T-cell (primary cell): Measurements from ENCODE around the gene ZNF740. TPM values are rescaled to one million over a fixed set of nuclear protein-coding genes. Genes with fewer than 3 reads are reported as not detected.
"Not testable (repeated sequence)": the region's sequence is repeated elsewhere in the genome, so short reads cannot be mapped to it uniquely, and the experiment has no call there.

ENCODE experiments used
- ATAC-seq, 4 experiments: fragments of 200-7000 bp in 3 of 4; fragments of 150-1000 bp in 1 of 4; cut with Tn5 transposase; replicated peaks in 1 of 4; 1 replicate in 3 of 4; 2 replicates in 1 of 4; pipeline ENCODE4 v1.10.0; 2021; ENCODE audit warnings: moderate library complexity in 3 of 4, mild to moderate bottlenecking in 2 of 4, moderate number of reproducible peaks in 1 of 4
- CTCF ChIA-PET, 2 donors: fragments of 300-600 bp; sonication (Branson Sonifier 250); formaldehyde crosslinking; loops; one replicate each; lab custom pipeline; 2022; ENCODE audit warnings: antibody characterized with exemption in 2 of 2; lab: Charles Lee
- POLR2A ChIA-PET, 2 donors: fragments of 300-600 bp; sonication (Branson Sonifier 250); formaldehyde crosslinking; loops; one replicate each; lab custom pipeline; 2022; ENCODE audit warnings: antibody characterized with exemption in 2 of 2; lab: Charles Lee
- DNase-seq, 35 experiments: peaks; one replicate each; pipeline versions ENCODE4 v3.0.0 to v3.0.0-alpha.2; 2013 to 2023
- H3K27ac ChIP-seq: one replicate; pipeline ENCODE4 v1.5.1; 2013; ENCODE audit warnings: low read length
- H3K27me3 ChIP-seq, 2 experiments: replicated peaks in 1 of 2; 1 replicate in 1 of 2; 2 replicates in 1 of 2; pipeline versions ENCODE4 v1.6.1 to v1.7.0; 2013; ENCODE audit warnings: low read length in 1 of 2, mixed read lengths in 1 of 2; ENCODE audit not compliant: control insufficient read depth in 2 of 2, insufficient read depth in 2 of 2; ENCODE audit errors: extremely low read depth in 1 of 2
- H3K36me3 ChIP-seq, 2 donors: 1 replicate in 1 of 2; 2 replicates in 1 of 2; pipeline versions ENCODE4 v1.6.1 to v1.7.0; 2013; ENCODE audit warnings: low read length in 1 of 2; ENCODE audit not compliant: control insufficient read depth in 2 of 2, insufficient read depth in 1 of 2; ENCODE audit errors: extremely low read depth in 1 of 2
- H3K4me1 ChIP-seq, 2 experiments: 1 replicate in 1 of 2; 2 replicates in 1 of 2; pipeline versions ENCODE4 v1.6.1 to v1.7.0; 2013; ENCODE audit warnings: low read length in 2 of 2, mixed read lengths in 1 of 2; ENCODE audit not compliant: insufficient read depth in 2 of 2, control insufficient read depth in 1 of 2; ENCODE audit errors: extremely low read depth in 1 of 2
- H3K4me3 ChIP-seq, 2 donors: 1 replicate in 1 of 2; 2 replicates in 1 of 2; pipeline versions ENCODE4 v1.5.1 to v1.7.0; 2013; ENCODE audit warnings: mild to moderate bottlenecking in 2 of 2, low read length in 1 of 2, moderate library complexity in 1 of 2; ENCODE audit not compliant: control insufficient read depth in 1 of 2; ENCODE audit errors: extremely low read depth in 1 of 2
- H3K9me3 ChIP-seq: 2 replicates; pipeline ENCODE4 v1.7.0; 2013
- H3K27ac Mint-ChIP-seq, 2 donors: one replicate each; pipeline ENCODE4 v1.8.0; 2020 to 2021; ENCODE audit warnings: mild to moderate bottlenecking in 2 of 2, mixed read lengths in 2 of 2
- H3K27me3 Mint-ChIP-seq, 2 donors: one replicate each; pipeline ENCODE4 v1.8.0; 2021 to 2022; ENCODE audit warnings: mixed read lengths in 2 of 2
- H3K36me3 Mint-ChIP-seq: one replicate; pipeline ENCODE4 v1.8.0; 2021; ENCODE audit warnings: mixed read lengths
- H3K4me1 Mint-ChIP-seq, 3 donors: one replicate each; pipeline ENCODE4 v1.8.0; 2020 to 2022; ENCODE audit warnings: mixed read lengths in 3 of 3, mild to moderate bottlenecking in 1 of 3
- H3K4me3 Mint-ChIP-seq, 3 donors: one replicate each; pipeline ENCODE4 v1.8.0; 2020 to 2022; ENCODE audit warnings: mild to moderate bottlenecking in 3 of 3, mixed read lengths in 3 of 3, moderate library complexity in 3 of 3
- H3K9me3 Mint-ChIP-seq, 3 donors: one replicate each; pipeline ENCODE4 v1.8.0; 2020 to 2022; ENCODE audit warnings: mixed read lengths in 3 of 3
- WGBS: methylation state at CpG from one replicate; pipeline ENCODE4 v1.1.5; 2013; ENCODE audit warnings: missing lambda C conversion rate; ENCODE audit not compliant: insufficient coverage; 5-methylcytosine and 5-hydroxymethylcytosine counted together
- total RNA-seq, 35 experiments: library from RNA in 6 of 35; stranded (reverse) in 6 of 35; fragments of 120-200 nt in 1 of 35; gene quantifications; one replicate each; pipeline versions ENCODE4 v1.2.1 to v1.2.4 and lab custom pipeline; 2013 to 2026

The ZNF740 gene
- total RNA-seq, 5 donors from 2014 or later (not counting 1 experiment from before 2014, with no cell fraction given): 36.4 to 94.2 (median 83.9) TPM

- Mint-ChIP-seq H3K36me3 (peaks cover 7% of the 10 kb centered on the region), H3K4me3 (no peak overlapping the region), H3K27ac (no peak overlapping the region), H3K4me1 (peaks cover 19 to 22% (median 20%) of the 10 kb centered on the region in 3 donors), H3K9me3 (no peaks in the 10 kb centered on the region), H3K27me3 (no peaks in the 10 kb centered on the region)
- Histone ChIP-seq H3K36me3 (peaks cover 1 to 3% of the 10 kb centered on the region in 2 donors), H3K9me3 (no peaks in the 10 kb centered on the region), H3K27me3 (no peaks in the 10 kb centered on the region), H3K4me3 (no peak overlapping the region), H3K27ac (no peak overlapping the region), H3K4me1 (peaks cover 15 to 17% of the 10 kb centered on the region in 2 experiments)
- no peak for ATAC-seq
- WGBS: 80% methylated on average over 1 of the region's 3 CpGs
- no peak for DNase-seq
- CTCF ChIA-PET: interaction anchor here in 1 of 2 donors (0.6 kb wide), 1 partner anchor 16 kb away, joined by 3 read pairs; no protein-coding TSS in a partner anchor
- POLR2A ChIA-PET: interaction anchor here in 1 of 2 donors (0.8 kb wide), 1 partner anchor 52 kb away, joined by 3 read pairs; no protein-coding TSS in a partner anchor
Measured at GRCh38 chr12:53176750-53177149, 3.8 kb upstream of the ZNF740 start.

- ChIA-PET POLR2A (interaction anchor here in 1 of 2 donors (0.8 kb wide), 1 partner anchor 51 kb away, joined by 3 read pairs; no protein-coding TSS in a partner anchor), CTCF (interaction anchor here in 1 of 2 donors (0.6 kb wide), 1 partner anchor 17 kb away, joined by 3 read pairs; no protein-coding TSS in a partner anchor)
- H3K9me3 ChIP-seq, H3K27ac ChIP-seq, ATAC-seq, DNase-seq, H3K27me3 Mint-ChIP-seq, H3K9me3 Mint-ChIP-seq, H3K4me3 Mint-ChIP-seq, H3K27me3 ChIP-seq, H3K4me3 ChIP-seq: not testable (repeated sequence)
- Mint-ChIP-seq H3K4me1 (peaks cover 26 to 29% (median 27%) of the 10 kb centered on the region in 3 donors), H3K36me3 (peaks cover 11% of the 10 kb centered on the region), H3K27ac (peak overlapping the region; percentile 11 to 52)
- Histone ChIP-seq H3K4me1 (peaks cover 22 to 24% of the 10 kb centered on the region in 2 experiments), H3K36me3 (peaks cover 5 to 10% of the 10 kb centered on the region in 2 donors)
- WGBS: 90% methylated on average over 2 of the region's 6 CpGs
Measured at GRCh38 chr12:53177447-53177846, 3.1 kb upstream of the ZNF740 start.

- POLR2A ChIA-PET: interaction anchor here in 1 of 2 donors (0.7 kb wide), 1 partner anchor 114 kb away, joined by 5 read pairs; no protein-coding TSS in a partner anchor
- peaks cover 39 to 43% (median 40%) of the 10 kb centered on the region in 3 donors for H3K4me1 Mint-ChIP-seq
- H3K9me3 Mint-ChIP-seq, CTCF ChIA-PET, ATAC-seq, H3K9me3 ChIP-seq, H3K27me3 ChIP-seq, H3K4me3 ChIP-seq, H3K27me3 Mint-ChIP-seq, DNase-seq: not testable (repeated sequence)
- peaks cover 33 to 36% of the 10 kb centered on the region in 2 experiments for H3K4me1 ChIP-seq
- H3K36me3 Mint-ChIP-seq: peaks cover 19% of the 10 kb centered on the region
- 95% methylated on average over 13 of the region's 14 CpGs for WGBS
- H3K27ac Mint-ChIP-seq: peak overlapping the region; percentile 96 to 98
- H3K4me3 Mint-ChIP-seq: peak overlapping the region; percentile 89 to 97 (median 91)
- H3K36me3 ChIP-seq: peaks cover 5 to 24% of the 10 kb centered on the region in 2 donors
- H3K27ac ChIP-seq: peak overlapping the region; percentile 95
Measured at GRCh38 chr12:53178803-53179202, 1.7 kb upstream of the ZNF740 start.

GRCh38 chr12:53179687-53180219 lies 769 bp upstream of the ZNF740 start:
- Mint-ChIP-seq H3K9me3 (no peaks in the 10 kb centered on the region), H3K27me3 (no peaks in the 10 kb centered on the region), H3K27ac (peak overlapping the region; percentile 96 to 98), H3K4me3 (peak overlapping the region; percentile 89 to 97 (median 91)), H3K36me3 (peaks cover 25% of the 10 kb centered on the region), H3K4me1 (peaks cover 46 to 52% (median 49%) of the 10 kb centered on the region in 3 donors)
- peaks cover 33 to 46% of the 10 kb centered on the region in 2 experiments for H3K4me1 ChIP-seq
- peak overlapping the region; percentile 73 to 74 for H3K4me3 ChIP-seq
- 20% methylated on average over 7 of the region's 12 CpGs for WGBS
- H3K9me3 ChIP-seq: no peaks in the 10 kb centered on the region
- POLR2A ChIA-PET: interaction anchor here (0.5 to 1.4 kb wide), 8 partner anchors 19 to 200 kb away, joined by 3 to 7 read pairs (median 5); partner anchors contain the start of gene PFDN5 (in 1 of the 2)
- H3K27ac ChIP-seq: peak overlapping the region; percentile 95
- no peaks in the 10 kb centered on the region for H3K27me3 ChIP-seq
- peaks cover 5 to 32% of the 10 kb centered on the region in 2 donors for H3K36me3 ChIP-seq
- CTCF ChIA-PET: interaction anchor here (0.6 to 3.1 kb wide), 8 partner anchors 20 to 1962 kb away, joined by 3 to 11 read pairs (median 3); partner anchors contain the start of genes AAAS (in 1 of the 2), ESPL1 (in 1 of the 2), ITGB7 (in 1 of the 2) and MYG1 (in 1 of the 2)
- ATAC-seq: peak; percentile 1 to 3 (median 1)
- DNase-seq: peak in 1 of 35 experiments; percentile 15

DNA sequence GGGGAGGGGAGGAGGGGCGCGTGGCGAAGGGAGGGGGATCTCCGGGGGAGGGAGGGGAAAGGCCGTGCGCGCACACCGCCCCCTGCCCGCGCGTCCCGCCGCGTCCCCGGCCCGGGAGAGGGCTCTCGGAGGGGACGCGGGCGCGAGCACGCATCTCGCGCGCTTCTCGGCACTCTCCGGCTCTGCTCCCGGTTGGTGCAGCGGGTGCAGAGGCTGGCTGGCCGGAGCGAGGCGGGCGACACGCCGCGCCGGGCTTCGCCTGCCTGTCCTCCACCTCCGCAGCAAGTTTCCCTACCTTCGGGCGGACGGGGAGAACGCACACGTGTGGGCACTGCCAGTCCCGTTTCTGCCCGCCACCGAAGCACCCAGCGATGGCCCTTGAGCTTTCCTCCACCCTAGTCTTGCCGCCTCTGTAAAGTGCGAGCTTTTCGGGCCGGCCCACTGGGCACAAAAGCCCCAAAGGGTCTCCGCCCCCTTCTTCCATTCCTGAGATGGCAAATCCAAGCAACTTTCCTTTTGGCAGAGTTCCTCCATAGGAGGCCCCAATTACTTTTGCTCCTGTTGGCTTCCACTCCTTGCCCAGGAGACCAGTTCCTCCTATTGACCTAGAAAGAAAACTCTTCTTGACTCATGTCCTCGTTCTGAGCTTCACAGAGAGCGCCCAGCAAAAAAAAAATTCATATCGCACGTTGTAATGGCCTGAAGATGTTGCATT lies 566 bp downstream of the ZNF740 start:
- POLR2A ChIA-PET: interaction anchor here (0.6 to 1.4 kb wide), 6 partner anchors 17 to 198 kb away, joined by 4 to 7 read pairs (median 4); no protein-coding TSS in a partner anchor
- under 1% methylated on average over 51 of the region's 57 CpGs for WGBS

More for the DNA sequence above, 566 bp downstream of the ZNF740 start:
- peaks cover 6 to 45% of the 10 kb centered on the region in 2 donors for H3K36me3 ChIP-seq
- ATAC-seq: peak; percentile 54 to 60 (median 57)
- Mint-ChIP-seq H3K27me3 (no peaks in the 10 kb centered on the region), H3K9me3 (no peaks in the 10 kb centered on the region), H3K4me1 (peaks cover 58 to 63% (median 60%) of the 10 kb centered on the region in 3 donors), H3K27ac (peak overlapping the region; percentile 85 to 89), H3K36me3 (peaks cover 35% of the 10 kb centered on the region), H3K4me3 (peak overlapping the region; percentile 89 to 97 (median 91))
- peak in 24 of 35 experiments; percentile 57 to 79 (median 70) for DNase-seq
- H3K4me3 ChIP-seq: peak overlapping the region; percentile 74 to 93
- H3K27me3 ChIP-seq: no peaks in the 10 kb centered on the region
- peak overlapping the region; percentile 55 for H3K27ac ChIP-seq
- no peaks in the 10 kb centered on the region for H3K9me3 ChIP-seq
- CTCF ChIA-PET: interaction anchor here (0.6 to 3.1 kb wide), 11 partner anchors 9 to 565 kb away, joined by 3 to 11 read pairs (median 3); partner anchors contain the start of genes AAAS (in 1 of the 2), ESPL1 (in 1 of the 2) and PFDN5 (in 1 of the 2)
- H3K4me1 ChIP-seq: peaks cover 33 to 56% of the 10 kb centered on the region in 2 experiments
